NCI-H2029 (cell line): ENCODE measurements around the gene USP53.
A peak's percentile ranks its signal among the peaks of the same experiment; 100 is the strongest.
"Not testable (repeated sequence)": the region's sequence is repeated elsewhere in the genome, so short reads cannot be mapped to it uniquely, and the experiment has no call there.

ENCODE experiments used
- DNase-seq: peaks from one replicate; lab custom pipeline; 2025; lab: John Stamatoyannopoulos, UW

Gene USP53

GRCh38 chr4:119212234-119212963 is at the start of gene USP53:
Gene USP53 (plus strand): TSS chr4:119212713. CDS start chr4:119239760, 27,047 bp downstream.
- peak; percentile 90 for DNase-seq

DNA sequence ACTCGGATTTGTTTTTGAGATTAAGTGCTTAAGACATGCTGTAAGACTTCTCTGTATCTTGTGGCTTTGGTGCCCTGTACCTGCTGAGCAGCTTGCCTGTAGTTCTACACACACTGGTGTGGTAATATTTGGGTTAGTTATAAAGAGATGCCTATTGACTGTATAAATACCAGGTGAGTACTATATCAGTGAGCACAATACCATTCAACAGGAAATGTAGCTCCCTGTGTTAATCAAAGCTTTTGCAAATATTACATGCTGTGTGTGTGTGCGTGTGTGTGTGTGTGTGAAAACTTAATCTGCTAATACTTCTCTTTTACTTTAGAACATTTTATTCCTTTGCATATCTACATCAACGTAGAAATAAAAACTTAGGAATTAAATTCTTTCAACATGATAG is 46.7 kb upstream of the USP53 start:
- DNase-seq = no peak

GRCh38 chr4:119170195-119170594 is 42.3 kb upstream of the USP53 start:
- no peak for DNase-seq

DNA sequence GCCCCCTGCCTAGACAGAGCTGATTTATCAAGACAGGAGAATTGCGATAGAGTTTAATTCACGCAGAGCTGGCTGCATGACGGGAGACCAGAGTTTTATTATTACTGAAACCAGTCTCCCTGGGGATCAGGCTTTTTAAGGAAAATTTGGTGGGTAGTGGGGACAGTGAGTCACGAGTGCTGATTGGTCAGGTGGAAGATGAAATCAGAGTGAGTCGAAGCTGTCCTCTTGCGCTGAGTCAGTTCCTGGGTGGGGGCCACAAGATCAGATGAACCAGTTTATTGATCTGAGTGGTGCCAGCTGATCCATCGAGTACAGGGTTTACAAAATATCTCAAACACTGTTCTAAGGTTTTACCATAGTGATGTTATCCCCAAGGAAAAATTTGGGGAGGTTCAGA is 40.3 kb upstream of the USP53 start:
- no peak for DNase-seq

DNA sequence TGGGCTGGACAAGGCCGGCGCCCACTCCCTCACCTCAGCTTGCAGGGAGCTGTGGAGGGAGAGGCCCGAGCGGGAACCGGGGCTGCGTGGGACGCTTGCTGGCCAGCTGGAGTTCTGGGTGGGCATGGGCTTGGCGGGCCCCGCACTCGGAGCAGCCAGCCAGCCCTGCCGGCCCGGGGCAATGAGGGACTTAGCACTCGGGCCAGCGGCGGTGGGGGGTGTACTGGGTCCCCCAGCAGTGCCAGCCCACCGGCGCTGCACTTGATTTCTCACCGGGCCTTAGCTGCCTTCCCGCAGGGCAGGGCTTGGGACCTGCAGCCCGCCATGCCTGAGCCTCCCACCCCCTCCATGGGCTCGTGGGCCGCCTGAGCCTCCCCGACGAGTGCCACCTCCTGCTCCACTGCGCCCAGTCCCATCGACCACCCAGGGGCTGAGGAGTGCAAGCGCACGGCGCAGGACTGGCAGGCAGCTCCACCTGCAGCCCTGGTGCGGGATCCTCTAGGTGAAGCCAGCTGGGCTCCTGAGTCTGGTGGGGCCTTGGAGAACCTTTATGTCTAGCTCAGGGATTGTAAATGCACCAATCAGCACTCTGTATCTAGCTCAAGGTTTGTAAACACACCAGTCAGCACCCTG is 38.7 kb upstream of the USP53 start:
- DNase-seq = not testable (repeated sequence)

DNA sequence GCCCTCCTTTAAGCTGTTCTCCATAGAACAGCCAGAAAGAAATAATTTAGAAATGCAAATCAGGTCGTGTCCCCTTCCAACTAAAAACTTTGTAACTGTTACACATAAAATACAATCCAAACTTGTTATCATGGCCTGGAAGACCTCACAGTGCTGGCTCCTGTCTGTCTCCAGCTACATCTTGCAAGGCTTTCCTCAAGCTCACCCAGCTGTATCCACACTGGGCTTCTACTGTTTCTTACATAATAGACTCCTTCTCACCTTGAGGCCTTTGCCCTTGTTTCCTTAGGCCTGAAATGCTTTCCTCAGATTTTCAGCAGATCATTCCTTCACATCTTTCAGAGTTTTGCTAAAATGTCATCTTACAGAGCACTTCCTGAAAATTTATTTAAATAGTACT is 33.5 kb upstream of the USP53 start:
- no peak for DNase-seq

- DNase-seq = no peak
Observed at GRCh38 chr4:119184128-119184527, 28.4 kb upstream of the USP53 start.

DNA sequence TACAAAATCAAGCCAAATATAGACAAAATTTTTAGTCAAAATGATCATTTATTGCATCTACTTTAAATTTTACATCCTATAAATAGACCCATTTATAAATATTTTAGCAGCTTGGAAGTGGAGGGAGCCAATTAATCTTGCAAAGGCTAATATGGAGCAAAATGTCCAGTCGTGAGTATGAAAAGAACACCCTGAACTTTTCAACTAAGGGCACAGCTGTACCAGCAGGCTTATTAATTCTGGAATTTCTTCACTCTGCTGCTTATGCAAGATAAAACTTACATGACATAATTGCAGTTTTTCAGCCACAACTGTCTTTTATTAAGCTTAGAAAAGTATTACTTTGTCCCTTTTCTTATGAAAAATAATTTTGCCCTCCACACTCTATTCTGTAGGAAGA is 22.9 kb upstream of the USP53 start:
- DNase-seq = no peak

DNA sequence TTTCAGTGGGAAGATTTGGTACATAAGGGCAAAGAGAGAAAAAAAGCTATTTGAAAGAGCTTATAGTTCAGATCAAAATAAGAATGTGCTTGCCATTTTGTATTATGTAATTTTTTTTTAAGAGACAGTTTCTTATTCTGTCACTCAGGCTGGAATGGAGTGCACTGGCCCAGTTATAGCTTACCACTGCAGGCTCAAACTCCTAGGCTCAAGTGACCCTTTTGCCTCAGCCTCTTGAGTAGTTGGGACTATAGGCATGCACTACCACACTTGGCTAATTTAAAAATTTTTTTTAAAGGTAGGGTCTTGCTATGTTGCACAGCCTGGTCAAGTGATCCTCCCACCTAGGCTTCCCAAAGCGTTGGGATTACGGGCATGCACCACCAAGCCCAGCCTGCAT is 22.2 kb upstream of the USP53 start:
- no peak for DNase-seq

GRCh38 chr4:119191505-119191904 is 21.0 kb upstream of the USP53 start:
- DNase-seq = no peak

GRCh38 chr4:119197772-119198212 is 14.7 kb upstream of the USP53 start:
- DNase-seq = no peak

GRCh38 chr4:119204916-119205315 is 7.6 kb upstream of the USP53 start:
- DNase-seq = no peak

DNA sequence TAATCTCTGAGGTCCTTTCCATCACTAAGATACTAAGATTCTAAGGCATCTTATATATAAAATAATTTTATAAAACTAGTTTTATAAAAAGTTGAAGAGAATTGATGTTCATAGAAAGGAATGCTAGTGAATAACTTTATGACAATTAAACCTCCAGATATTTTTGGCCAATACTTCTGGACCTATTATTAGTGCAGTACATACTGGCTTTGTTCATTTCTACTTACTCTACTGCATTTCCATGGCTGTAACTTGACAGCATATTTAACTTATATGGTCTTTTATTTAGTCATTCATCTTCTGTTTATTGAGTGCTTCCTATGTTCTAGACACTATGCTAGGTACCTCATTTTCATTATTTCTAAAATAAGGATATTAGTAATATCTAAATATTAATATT is 6.8 kb upstream of the USP53 start:
- DNase-seq = no peak

- no peak for DNase-seq
Observed at GRCh38 chr4:119206178-119206577, 6.3 kb upstream of the USP53 start.

- no peak for DNase-seq
Observed at GRCh38 chr4:119207051-119207450, 5.5 kb upstream of the USP53 start.

DNA sequence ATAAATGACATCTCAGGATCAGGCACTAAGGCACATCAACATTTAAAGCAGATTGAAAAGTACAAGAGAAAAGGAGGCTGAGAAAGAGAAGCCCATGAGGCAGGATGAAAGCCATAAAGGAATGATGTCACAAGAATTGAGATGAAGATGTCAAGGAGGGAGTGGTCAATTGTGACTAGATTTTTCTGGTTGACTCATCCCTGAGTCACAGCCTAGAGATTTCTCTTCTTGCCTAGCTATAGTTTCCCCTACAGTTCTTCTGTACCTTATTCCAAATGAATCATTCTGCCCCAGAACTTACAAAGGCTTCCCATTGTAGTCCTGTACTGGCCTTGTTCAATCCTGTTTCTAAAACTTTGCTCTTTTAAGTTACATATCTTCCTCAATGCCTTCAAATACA is 3.4 kb upstream of the USP53 start:
- no peak for DNase-seq

DNA sequence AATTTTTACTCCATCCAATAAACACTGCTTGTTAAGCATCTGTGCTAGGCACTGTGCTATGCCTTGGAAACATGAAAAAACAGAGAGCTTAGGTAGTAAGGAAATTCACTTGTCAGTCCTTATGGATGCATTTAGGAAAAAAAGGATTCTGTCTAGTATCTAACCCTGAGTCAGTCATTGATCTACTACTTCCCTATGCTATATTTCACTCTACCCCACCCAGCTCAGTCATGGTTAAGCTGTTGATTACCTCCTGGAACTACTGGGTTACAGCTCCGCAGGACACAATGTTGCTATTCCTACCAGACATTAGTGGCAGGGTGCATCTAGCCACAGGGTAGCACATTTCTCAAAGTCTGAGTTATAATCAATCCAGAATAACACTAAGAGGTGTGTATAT is 2.9 kb upstream of the USP53 start:
- DNase-seq = no peak

DNA sequence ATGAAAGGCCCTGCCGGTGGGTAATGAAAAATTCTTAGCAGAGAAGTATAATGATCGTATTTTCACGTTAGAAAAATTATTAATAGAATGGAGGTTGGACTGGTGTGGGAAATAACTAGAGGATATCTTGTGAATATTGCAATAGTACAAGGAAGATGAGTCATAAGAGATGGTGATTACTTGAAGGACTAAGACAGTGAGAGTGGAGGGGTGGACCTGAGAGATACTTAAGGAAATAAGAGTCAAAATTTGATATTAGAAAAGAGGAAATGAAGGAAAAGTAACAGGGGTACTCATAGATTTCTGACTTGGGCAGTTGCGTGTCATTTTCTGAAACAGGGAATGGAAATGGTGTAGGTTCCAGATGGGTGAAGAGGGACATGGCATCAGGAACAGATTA is 1.7 kb upstream of the USP53 start:
- no peak for DNase-seq

- no peak for DNase-seq
Observed at GRCh38 chr4:119211867-119212233, 663 bp upstream of the USP53 start.

- peak; percentile 52 for DNase-seq
Observed at GRCh38 chr4:119212964-119213606, 572 bp downstream of the USP53 start.

- no peak for DNase-seq
Observed at GRCh38 chr4:119218093-119218492, 5.6 kb downstream of the USP53 start.

- no peak for DNase-seq
Observed at GRCh38 chr4:119221412-119221811, 8.9 kb downstream of the USP53 start.

DNA sequence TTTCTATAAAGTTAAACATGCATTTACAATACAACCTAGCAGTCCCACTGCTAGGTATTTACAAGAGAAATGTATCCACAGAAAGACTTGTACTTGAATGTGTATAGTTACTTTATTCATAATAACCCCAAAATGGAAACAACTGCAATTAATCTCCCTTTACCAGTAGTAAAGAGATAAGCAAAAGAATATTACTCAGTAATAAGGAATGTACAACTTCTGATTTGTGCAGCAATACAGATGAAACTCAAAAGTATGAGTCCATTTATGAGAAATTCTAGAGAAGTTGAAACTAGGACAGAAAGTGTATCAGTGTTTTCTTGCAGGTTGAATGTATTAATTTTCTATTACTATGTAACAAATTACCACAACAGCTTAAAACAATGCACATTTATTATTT is 15.2 kb downstream of the USP53 start:
- no peak for DNase-seq
